B cell (primary cell): ENCODE results near the gene RIPPLY1.

Experiments
- CTCF ChIP-seq: fragments of 200-600 bp; IDR thresholded peaks from one replicate; pipeline ENCODE4 v1.8.0; 2022; ENCODE audit warnings: antibody characterized with exemption, mild to moderate bottlenecking
- EZH2 ChIP-seq: IDR thresholded peaks from 2 replicates; pipeline ENCODE4 v1.6.1; 2012; ENCODE audit warnings: borderline replicate concordance, low read depth, mild to moderate bottlenecking, moderate library complexity, low read length; ENCODE audit not compliant: insufficient read depth, poor library complexity, severe bottlenecking

GRCh38 chrX:106940068-106940467 lies 36.9 kb upstream of the RIPPLY1 start:
- TF ChIP-seq CTCF (no peak), EZH2 (no peak)
